ENCODE results near the gene RASSF7. TPM values are rescaled to one million over a fixed set of nuclear protein-coding genes. Genes with fewer than 3 reads are reported as not detected.

Gene RASSF7
- total and polyA plus RNA-seq, 2 of the 8 experiments (the other 6 are each of a cell fraction or from before 2014, with no cell fraction given) = 22.3 to 43.9 TPM

DNA sequence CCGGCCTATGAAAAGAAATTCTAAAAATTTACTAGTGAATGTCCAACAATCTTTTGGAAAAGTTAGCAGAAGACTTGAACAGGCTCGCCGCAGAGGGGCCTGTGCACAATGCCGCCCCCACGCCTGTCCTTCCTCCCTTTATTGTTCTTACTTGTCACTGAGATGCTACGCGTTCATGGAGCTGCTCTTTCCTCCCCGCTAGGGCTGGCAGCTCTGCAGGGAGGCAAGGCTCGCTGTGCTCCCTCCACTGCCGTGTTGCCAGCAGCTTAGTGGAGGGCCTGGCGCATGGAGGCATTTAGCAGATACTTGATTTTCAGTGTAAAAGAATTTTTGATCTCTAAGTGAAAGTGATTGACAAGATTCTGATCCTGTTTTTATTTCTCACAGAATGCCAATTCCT is 30.2 kb downstream of the RASSF7 start (continued):
- TF ChIP-seq NANOG (IDR thresholded peaks at IDR 0.05; ENCODE audit: insufficient read depth, low read depth, low read length, poor library complexity, severe bottlenecking) (no peak), EGR1 (IDR thresholded peaks at IDR 0.05; ENCODE audit: borderline replicate concordance, low read depth, low read length) (no peak), SUZ12 (IDR thresholded peaks at IDR 0.05; ENCODE audit: low read length) (no peak)
- TF ChIP-seq, protein P1, sequence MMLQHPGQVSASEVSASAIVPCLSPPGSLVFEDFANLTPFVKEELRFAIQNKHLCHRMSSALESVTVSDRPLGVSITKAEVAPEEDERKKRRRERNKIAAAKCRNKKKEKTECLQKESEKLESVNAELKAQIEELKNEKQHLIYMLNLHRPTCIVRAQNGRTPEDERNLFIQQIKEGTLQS (IDR thresholded peaks at IDR 0.05; ENCODE audit: insufficient read depth, low read depth, low read length) = no peak
